GM18858 (cell line): Measurements from ENCODE around the gene PIP5K1B.

ENCODE experiments used
- ATAC-seq: cut with Tn5 transposase; IDR thresholded peaks from one replicate; pipeline ENCODE4 v1.9.1; 2021; ENCODE audit not compliant: unreplicated experiment

The PIP5K1B gene

DNA sequence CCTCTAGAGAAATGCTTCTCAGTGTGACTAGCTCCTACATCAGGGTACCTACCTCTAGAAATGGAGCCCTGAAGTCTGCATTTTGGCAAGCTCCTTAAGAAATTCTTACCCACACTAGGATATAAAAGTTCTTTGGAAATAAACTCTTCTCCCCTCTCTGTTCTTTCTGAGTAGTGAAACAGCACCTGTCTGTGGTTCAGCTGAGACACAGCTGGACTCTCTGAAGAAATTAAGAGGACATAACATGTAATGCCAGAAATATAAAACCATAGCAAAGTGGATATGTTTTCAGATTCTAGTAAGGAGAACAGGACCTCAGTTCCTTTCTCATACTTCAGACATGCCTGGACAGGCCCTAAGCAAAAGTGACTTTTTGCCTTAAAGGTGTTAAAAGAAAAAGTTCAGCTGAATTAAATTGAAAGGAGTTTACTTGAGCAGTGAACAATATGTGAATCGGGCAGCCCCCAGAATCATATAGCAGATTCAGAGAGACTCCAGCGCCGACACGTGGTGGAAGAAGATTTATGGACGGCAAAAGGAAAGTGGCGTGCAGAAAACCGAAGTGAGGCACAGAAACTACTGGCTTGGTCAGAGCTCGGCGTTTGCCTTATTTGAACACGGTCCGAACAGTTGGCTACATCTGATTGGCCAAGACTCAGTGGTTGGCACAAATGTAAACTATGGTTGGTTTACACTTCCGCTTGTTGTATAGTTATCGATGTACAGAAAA lies 244.4 kb downstream of the PIP5K1B start:
- ATAC-seq: no peak

DNA sequence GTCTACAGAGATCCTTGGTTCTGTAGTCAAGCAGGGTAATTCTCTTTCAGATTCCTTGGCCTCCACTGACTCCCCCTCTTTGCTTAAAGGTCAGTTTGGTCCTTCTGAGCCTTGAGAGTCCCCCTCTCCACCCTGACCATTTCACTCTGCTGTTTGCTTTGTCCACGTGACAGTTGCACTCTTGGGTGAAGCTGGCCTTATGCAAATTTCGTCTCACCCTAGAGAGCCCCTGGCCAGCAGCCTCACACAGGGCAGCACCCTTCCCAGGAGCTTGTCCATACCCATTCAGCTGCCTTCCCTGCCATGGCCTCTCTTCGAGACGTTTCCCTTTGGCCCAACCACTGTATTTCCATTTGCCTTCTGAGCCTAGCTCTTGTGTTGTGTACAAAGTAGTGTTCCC lies 245.1 kb downstream of the PIP5K1B start:
- no peak for ATAC-seq

DNA sequence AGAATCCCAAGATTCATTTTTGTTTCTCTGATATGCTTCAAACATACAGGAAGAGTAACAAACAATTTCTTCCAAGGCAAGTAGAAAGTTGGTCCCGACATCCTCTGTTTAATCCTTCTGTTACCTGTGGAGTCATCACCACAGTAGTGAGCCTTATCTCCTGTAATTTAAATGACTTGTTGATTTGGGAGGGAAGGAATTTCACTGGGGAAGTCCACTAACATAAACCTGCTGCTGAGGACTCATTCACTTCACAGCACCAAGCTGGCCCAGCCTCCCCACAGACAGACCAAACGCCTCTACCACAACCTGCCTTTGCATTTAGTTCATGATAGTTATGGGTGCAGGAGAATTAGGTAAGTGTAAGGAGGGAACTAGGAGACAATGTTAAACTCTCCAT lies 245.6 kb downstream of the PIP5K1B start:
- no peak for ATAC-seq

DNA sequence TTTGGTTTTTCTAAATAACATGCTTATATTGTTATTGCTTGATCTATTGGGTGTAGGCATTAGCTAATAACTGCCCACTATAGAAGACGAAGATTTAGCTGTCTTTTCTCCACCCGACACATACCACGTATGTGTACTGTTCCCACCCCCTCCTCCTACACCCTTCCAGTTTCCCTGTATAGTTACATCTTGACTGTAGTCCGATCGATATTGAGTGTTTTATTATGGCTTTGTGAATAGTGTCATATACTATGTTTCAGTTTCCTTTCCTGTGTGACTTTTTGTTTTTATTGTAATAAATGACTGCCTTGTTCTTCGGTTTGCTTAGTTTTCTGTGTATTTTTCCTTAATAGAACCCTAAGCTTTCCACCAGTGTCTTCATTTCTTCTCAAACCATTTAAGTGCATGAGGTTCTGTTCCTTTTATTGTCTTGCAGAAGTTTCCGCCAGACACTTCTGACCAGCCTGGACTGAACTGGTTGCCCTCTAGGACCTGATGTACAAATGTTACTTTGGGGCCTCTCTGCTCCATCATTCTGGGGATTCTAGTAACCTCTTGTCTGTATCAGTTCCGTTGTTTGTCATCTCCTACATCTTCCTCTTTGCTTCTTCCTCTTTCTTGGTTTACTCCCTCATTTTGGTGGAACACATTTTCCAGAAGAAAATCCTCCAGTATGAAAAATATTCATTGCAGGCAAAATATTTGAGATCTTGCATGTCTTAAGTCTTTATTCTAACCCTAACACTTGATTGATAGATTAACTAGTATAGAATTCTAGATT lies 247.0 kb downstream of the PIP5K1B start:
- ATAC-seq: peak; percentile 49

DNA sequence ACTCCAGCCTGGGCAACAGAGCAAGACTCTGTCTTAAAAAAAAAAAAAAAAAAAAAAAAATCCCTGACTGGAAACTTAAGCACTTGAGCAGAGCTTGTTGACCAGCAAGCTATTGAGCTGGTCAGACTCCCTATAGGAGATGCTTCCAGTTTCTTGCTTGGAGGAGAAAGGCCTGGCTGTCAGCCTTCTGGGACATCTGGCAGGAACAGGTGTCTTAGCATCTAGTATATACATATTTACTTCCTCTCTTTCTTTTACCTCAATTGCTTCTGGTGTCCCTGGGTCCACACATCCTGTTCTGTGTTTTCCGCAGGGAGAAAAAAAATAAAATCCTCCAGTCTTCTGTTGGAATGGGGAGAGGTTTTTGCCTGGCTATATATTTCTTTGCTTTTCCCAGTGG lies 248.7 kb downstream of the PIP5K1B start:
- ATAC-seq: no peak

DNA sequence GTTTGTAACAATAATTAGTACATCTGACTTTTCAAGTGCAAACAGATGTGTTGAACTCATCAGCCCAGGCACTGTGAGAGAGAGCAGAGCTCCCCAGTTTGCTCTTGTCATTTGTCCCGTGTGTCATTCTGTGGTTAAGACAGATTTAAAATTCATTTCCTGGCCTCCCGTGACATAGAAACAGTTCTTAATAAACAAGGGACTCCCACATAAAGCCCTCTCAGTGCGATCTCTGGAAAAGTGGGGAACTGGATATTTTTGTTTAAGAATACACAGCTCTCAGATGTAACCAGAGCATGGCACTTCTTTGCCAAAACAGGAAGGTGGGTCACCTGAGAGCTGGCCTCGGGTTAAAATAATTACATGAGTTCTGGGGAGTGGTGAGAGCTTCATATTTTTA lies 250.3 kb downstream of the PIP5K1B start:
- ATAC-seq: no peak

DNA sequence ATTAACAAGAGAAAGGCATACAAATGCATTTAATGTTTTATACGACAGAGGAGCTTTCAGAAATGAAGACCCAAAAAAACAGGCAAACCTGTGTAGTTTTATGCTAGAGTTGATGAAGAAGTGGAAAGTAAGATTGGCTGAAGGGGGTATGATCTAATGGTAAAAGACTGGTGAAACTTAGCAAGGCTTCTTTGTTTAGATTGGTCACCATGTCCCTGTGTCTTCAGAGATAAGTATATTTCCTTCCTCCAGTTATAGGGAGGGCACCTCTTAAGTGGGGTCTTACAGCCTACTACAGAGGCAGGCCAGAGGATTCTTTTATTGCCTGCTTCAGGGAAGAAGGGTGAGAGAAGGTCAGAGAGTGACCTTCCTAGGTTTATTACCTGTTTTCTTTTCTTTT lies 252.4 kb downstream of the PIP5K1B start:
- ATAC-seq: no peak

DNA sequence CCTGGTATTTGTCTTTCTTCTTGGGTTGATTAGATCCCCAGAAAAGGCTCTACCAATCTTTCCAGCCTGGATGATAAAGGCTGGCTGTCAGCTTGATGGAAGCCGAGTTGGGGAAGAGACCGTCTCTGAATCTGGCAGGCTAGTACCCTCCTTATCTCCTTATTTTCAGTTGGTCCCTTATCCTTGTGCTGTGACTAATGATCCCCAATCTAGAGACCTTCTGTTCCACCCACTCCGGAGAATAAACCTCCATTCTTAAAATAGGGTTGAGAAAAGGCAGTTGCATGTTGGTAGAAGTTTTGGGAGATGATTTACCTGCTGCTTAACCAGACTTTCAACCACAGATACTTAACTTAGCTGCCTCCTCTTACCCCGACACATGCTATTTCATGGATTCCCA lies 256.5 kb downstream of the PIP5K1B start:
- ATAC-seq: no peak

DNA sequence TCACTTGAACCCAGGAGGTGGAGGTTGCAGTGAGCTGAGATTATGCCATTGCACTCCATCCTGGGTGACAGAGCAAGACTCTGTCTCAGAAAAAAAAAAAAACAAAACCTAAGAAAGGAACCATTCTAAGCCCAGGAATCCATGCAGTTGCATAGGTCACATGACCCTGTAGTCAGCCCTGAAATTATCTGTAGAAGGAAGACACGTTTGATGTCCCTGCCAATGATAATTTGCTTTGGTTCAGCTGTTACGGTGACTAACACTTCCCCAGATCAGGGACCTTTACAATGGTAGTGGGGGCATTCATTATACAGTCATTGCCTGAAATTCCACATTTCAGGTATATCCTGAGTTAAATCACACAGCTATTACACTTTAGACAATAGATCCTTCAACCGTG lies 258.4 kb downstream of the PIP5K1B start:
- ATAC-seq: no peak

DNA sequence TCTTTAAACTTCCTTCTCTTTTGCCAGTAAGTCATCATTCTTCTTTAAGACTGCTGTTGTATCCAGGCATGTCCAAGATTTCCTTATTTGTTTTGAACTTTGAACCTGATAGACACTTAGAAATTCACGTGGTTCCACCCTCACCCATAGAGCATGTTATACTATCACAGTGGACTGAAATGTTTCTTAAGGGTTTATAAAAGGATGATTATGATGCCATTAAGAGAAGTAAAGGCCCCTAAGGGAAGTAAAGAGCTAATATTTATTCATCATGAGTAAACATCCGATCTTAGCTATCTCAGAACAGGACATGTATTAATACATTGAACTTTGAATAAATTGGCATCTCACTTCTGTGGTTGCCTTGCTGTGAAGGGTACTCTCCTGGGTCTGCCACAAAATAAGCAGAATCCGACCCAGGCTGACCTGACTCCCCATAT lies 259.1 kb downstream of the PIP5K1B start:
- no peak for ATAC-seq

DNA sequence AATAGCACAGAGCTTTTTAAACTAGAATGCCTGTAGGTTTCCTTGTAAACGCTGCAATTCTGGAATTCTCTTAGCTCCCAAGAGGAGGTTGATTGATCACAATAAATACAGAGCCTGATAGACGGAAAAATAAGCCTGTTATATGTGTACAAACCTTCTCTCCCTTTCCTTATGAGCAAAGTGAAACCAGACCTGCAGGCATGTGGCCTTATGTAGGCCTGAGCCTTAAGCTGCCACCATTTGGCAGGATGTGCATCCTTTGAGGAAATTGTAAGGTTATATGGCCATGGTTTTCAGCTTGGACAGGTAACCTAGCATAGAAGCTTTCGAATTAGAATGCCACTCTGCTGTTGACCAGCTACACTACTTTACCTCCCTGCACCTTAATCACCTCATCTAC lies 259.7 kb downstream of the PIP5K1B start:
- ATAC-seq: no peak

DNA sequence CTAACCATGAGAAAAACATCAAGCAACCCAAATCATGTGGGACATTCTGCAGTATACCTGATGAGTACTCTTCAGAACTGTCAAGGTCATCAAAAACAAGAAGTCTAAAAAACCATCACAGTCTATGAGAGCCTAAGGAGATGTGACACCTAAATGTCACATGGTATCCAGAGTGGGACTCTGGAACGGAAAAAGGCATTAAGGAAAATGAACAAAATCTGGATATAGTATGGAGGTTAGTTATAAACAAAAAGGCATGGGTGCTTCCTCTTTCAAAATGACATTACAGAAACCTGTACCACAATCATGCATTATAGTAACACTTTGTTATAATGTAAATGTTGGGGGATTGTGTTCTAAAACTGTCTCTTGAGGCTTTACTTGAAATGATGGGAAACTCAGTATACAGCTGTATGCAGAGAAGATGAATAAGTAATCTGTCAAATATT lies 261.5 kb downstream of the PIP5K1B start:
- ATAC-seq: peak; percentile 72

DNA sequence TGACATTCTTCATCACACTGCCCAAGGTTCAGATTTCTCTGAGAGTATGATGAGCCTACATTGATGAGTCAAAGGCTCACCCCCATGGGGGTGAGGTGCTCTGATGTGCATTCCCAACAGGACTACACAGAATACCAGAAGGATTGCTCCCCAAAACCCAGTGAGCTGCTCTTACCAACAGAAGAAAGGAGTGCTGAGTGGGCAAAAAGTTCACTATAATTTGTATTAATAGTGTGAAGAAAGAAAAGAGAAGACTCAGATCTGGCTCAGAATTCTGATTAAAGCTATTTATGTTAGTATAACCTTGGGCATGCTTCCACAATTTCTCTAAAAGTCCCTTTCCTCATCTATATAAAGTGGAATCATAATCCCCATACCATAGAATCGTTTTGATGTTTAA lies 262.8 kb downstream of the PIP5K1B start:
- ATAC-seq: no peak

DNA sequence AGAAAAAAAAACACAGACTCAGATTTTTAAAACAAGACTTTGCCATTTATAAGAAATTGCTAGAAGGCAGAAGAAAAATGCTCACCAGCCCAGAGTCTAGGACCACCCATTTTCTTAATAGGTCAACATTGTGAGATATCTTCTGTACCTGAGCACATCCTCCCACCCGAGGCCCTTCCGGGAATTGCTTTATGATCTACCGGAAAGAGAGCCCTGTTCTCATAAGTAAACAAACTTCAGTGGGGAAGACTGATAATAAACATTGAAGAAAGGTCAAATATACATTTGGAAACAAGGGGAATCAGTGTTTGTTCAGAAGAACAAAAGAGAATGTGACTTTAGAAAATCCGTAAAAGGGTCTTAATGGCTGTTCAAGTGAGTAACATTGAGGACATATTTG lies 264.5 kb downstream of the PIP5K1B start:
- ATAC-seq: no peak

DNA sequence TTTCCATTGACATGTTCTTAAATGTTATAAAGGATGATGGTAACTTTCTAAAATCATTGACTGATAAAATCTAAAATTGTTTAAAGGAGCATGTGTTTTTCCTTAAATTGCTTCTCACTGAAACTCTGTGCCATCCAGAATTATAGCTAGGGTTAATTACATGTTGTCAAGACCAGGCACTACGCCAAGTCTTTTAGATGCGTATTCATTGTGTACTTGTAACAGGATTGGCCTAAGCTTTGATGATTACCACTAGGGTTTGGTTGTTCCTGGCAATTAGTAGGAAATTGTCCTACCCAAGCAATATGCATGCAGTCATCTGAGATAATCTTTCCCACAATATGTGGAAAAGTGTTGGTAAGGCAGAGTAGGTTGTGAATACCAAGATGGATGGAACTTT lies 265.1 kb downstream of the PIP5K1B start:
- ATAC-seq: no peak

DNA sequence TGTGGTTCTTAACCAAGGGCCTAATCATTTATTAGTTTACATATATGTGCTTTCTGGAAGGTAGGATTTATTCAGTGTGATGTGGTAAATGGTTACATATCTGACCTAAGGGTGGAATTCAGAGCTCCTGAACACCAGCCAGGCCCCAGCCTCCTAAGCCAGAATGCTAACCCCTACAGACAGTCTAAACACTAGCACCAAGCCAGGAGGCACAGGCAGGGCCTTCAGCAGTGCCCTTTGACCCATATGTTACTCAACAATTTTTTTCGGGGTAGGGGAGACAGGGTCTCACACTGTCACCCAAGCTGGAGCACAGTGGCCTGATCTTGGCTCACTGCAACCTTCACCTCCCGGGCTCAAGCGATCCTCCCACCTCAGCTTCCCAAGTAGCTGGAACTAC lies 268.6 kb downstream of the PIP5K1B start:
- ATAC-seq: no peak

DNA sequence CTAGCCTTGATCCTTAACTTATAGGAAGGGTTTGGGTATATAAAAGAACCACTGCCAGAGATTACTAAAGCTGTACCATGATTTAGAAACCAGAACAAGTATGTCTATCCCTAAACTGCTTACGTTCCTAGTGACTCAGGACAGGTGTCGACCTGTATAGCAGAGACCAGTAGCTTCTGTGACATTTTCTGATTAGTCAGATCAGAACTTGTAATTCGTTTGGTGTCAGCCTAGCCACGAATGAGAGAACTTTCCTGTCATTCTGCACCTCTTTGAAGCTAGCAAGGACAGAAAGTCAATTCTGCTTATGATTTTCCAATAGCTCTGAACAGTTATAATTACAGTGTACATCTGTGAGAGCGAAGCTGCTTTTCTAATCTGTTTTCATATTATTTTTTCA lies 269.4 kb downstream of the PIP5K1B start:
- peak; percentile 96 for ATAC-seq

DNA sequence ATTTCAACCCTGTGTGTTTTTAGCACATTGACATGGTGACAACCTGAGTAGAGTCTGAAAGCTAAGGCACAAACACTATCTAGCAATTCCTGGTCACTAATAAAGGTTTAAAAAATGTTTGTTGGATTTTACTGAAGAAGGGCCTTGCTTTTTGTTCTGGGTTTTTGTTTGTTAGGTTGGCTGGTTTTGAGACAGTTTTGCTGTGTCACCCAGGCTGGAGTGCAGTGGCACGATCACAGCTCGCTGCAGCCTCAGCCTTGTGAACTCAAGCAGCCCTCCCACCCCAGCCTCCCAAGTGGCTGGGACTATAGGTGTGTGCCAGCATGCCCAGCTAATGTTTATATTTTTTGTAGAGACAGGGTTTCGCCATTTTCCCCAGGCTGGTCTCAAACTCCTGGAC lies 269.9 kb downstream of the PIP5K1B start:
- no peak for ATAC-seq

DNA sequence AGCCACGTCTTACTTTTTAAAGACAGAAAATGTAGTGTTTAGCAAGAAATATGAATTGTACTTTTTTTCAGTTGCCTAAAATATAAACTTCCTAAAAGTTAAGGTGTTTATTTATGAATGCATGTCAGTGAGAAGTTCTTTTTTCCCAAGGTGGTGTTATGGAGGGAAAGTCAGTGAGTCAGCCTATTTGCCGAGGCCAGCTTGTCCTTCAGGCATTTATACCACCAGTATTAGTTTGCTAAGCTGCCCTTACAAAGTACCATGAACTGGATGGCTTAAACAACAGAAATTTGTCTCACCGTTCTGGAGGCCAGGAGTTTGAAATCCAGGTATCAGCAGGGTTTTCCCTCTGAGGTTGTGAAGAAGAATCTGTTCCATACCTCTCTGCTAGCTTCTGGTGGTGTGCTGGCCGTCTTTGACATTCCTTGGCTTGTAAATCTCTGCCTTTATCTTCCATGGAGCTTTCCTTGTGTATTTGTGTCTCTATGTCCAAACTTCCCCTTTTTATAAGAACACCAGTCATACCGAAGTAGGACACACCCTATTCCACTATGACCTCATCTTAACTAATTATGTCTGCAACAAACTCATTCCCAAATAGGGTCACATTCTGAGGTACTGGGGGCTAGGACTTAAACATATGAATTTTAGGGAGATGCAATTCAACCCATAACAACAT lies 270.5 kb downstream of the PIP5K1B start:
- ATAC-seq: no peak

DNA sequence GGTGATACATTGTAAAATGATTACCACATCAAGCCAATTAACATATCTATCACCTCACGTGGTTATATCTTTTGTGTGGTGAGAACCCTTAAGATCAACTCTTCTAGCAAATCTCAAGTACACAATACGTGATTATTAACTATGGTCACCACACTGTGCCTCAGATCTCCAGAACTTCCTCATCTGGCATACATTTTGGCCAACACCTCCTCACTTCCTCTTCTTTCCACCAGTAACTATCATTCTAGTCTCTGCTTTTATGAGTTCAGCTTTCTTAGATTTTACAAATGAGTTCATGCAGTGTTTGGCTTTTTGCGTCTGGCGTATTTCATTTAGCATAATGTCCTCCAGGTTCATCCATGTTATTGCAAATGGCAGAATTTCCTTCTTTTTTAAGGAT lies 273.0 kb downstream of the PIP5K1B start:
- ATAC-seq: no peak

DNA sequence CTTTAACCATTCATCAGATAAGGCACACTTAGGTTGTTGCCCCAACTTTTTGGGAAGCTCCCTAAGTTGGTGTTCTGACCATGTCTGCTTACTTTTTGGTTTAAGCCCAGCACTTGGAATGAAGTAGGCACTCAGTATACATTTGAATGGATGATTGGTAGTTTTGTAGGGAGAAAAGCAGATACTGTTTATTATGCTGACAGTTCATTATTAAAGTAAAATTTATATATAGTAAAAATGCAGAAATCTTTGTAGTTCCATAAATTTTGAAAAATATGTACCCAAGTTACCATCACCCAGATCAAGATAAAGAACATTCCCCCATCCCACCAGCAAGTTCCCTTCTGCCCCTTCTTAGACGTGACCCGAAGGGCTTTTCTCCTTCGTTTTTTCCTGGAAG lies 273.5 kb downstream of the PIP5K1B start:
- no peak for ATAC-seq
